ENCODE measurements around the gene RS1.

DNA sequence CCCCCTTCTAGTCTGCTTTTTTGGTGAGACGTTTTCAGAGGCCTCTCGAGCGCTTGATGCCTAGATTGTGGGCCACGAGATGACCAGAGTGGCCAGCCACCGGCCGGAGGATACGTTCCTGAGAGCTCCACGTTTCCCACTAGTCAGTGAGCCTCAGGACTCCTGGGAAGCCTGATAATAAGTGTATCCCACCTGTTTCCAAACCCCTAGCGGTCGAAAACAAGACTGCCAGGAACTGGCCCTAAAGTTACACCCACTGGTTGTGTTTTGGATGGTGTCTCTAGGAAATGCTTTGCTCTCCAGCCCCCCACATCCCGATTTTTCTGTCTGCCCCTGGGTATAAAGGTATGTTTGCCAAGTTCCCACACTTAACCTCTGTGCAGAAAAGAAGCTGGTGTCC is 4.6 kb upstream of the RS1 start:
- TF ChIP-seq, protein P1, sequence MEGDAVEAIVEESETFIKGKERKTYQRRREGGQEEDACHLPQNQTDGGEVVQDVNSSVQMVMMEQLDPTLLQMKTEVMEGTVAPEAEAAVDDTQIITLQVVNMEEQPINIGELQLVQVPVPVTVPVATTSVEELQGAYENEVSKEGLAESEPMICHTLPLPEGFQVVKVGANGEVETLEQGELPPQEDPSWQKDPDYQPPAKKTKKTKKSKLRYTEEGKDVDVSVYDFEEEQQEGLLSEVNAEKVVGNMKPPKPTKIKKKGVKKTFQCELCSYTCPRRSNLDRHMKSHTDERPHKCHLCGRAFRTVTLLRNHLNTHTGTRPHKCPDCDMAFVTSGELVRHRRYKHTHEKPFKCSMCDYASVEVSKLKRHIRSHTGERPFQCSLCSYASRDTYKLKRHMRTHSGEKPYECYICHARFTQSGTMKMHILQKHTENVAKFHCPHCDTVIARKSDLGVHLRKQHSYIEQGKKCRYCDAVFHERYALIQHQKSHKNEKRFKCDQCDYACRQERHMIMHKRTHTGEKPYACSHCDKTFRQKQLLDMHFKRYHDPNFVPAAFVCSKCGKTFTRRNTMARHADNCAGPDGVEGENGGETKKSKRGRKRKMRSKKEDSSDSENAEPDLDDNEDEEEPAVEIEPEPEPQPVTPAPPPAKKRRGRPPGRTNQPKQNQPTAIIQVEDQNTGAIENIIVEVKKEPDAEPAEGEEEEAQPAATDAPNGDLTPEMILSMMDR (conservative IDR thresholded peaks at IDR 0.05; ENCODE audit: low read depth, low read length): no peak
- TF ChIP-seq EZH2 (IDR thresholded peaks at IDR 0.05; ENCODE audit: low read length, unreplicated experiment) (no peak), EZH2phosphoT487 (IDR thresholded peaks at IDR 0.05; ENCODE audit: borderline replicate concordance, low read length) (no peak)

Data from PC-3 (cell line).